NCI-H526 treated with DMSO at 0.1 percent for 48 hours (cell line): ENCODE measurements around the gene AP1G2.
"Not testable (repeated sequence)": the region's sequence is repeated elsewhere in the genome, so short reads cannot be mapped to it uniquely, and the experiment has no call there.

ENCODE experiments used
- DNase-seq: peaks from one replicate; lab custom pipeline; 2025; lab: John Stamatoyannopoulos, UW

The AP1G2 gene

GRCh38 chr14:23567186-23568020 is at the start of gene AP1G2:
Gene AP1G2 (minus strand): TSS chr14:23567791. CDS start chr14:23567314, 477 bp downstream.
- peak; percentile 86 for DNase-seq

- DNase-seq: no peak
These were observed 48.3 kb upstream of the AP1G2 start for GRCh38 chr14:23615856-23616255.

GRCh38 chr14:23614395-23614828 is 46.8 kb upstream of the AP1G2 start:
- no peak for DNase-seq

GRCh38 chr14:23613242-23614070 is 45.9 kb upstream of the AP1G2 start:
- peak; percentile 68 for DNase-seq

- DNase-seq: no peak
These were observed 45.2 kb upstream of the AP1G2 start for GRCh38 chr14:23612802-23613201.

- DNase-seq: no peak
These were observed 44.8 kb upstream of the AP1G2 start for GRCh38 chr14:23612354-23612732.

GRCh38 chr14:23610815-23611289 is 43.3 kb upstream of the AP1G2 start:
- no peak for DNase-seq

GRCh38 chr14:23610090-23610814 is 42.7 kb upstream of the AP1G2 start:
- DNase-seq: no peak

- DNase-seq: not testable (repeated sequence)
These were observed 42.0 kb upstream of the AP1G2 start for GRCh38 chr14:23609411-23610089.

GRCh38 chr14:23609001-23609400 is 41.4 kb upstream of the AP1G2 start:
- DNase-seq: no peak

- no peak for DNase-seq
These were observed 40.9 kb upstream of the AP1G2 start for GRCh38 chr14:23608454-23608853.

GRCh38 chr14:23605931-23606585 is 38.5 kb upstream of the AP1G2 start:
- no peak for DNase-seq

- no peak for DNase-seq
These were observed 37.1 kb upstream of the AP1G2 start for GRCh38 chr14:23604675-23605170.

GRCh38 chr14:23604148-23604547 is 36.6 kb upstream of the AP1G2 start:
- no peak for DNase-seq

- DNase-seq: no peak
These were observed 35.5 kb upstream of the AP1G2 start for GRCh38 chr14:23603103-23603502.

- DNase-seq: no peak
These were observed 34.8 kb upstream of the AP1G2 start for GRCh38 chr14:23602181-23603095.

- DNase-seq: no peak
These were observed 34.2 kb upstream of the AP1G2 start for GRCh38 chr14:23601845-23602180.

GRCh38 chr14:23601424-23601823 is 33.8 kb upstream of the AP1G2 start:
- DNase-seq: no peak

GRCh38 chr14:23600806-23601205 is 33.2 kb upstream of the AP1G2 start:
- no peak for DNase-seq

GRCh38 chr14:23600322-23600707 is 32.7 kb upstream of the AP1G2 start:
- DNase-seq: no peak
